SK-N-SH treated with all-trans-retinoic acid at 6 μM for 48 hours (cell line): ENCODE data around the gene NRXN2.

ENCODE experiments used
- ATAC-seq: fragments of 200-7000 bp; cut with Tn5 transposase; 3 replicates; pipeline ENCODE4 v1.9.1; 2020; ENCODE audit warnings: mild to moderate bottlenecking, moderate library complexity
- CSDC2 ChIP-seq: fragments of 250-450 bp; sonication (Bioruptor Pico); IDR thresholded peaks from 2 replicates; pipeline ENCODE4 v1.5.0; 2020; ENCODE audit warnings: mild to moderate bottlenecking, moderate library complexity
- ESRRG ChIP-seq: fragments of 250-450 bp; sonication (Bioruptor Pico); IDR thresholded peaks from 2 replicates; pipeline ENCODE4 v1.6.1; 2021; ENCODE audit warnings: mild to moderate bottlenecking
- GLIS3 ChIP-seq: fragments of 250-450 bp; sonication (Bioruptor Pico); IDR thresholded peaks from 2 replicates; pipeline ENCODE4 v1.5.0; 2020; ENCODE audit warnings: mild to moderate bottlenecking, moderate library complexity
- ISL1 ChIP-seq: fragments of 250-450 bp; sonication (Bioruptor Pico); IDR thresholded peaks from 2 replicates; pipeline ENCODE4 v2.1.2; 2022; ENCODE audit warnings: mild to moderate bottlenecking, moderate library complexity
- OSR1 ChIP-seq: fragments of 250-450 bp; sonication (Bioruptor Pico); IDR thresholded peaks from 2 replicates; pipeline ENCODE4 v1.8.0; 2022; ENCODE audit warnings: moderate library complexity, mild to moderate bottlenecking, inconsistent platforms
- PPARA ChIP-seq: fragments of 250-450 bp; sonication (Bioruptor Pico); IDR thresholded peaks from 2 replicates; pipeline ENCODE4 v1.5.0; 2020; ENCODE audit warnings: mild to moderate bottlenecking, borderline replicate concordance
- RARB ChIP-seq: fragments of 250-450 bp; sonication (Bioruptor Pico); IDR thresholded peaks from 2 replicates; pipeline ENCODE4 v1.8.0; 2021; ENCODE audit warnings: mild to moderate bottlenecking, moderate library complexity
- SNAI2 ChIP-seq: fragments of 250-450 bp; sonication (Bioruptor Pico); IDR thresholded peaks from 2 replicates; pipeline ENCODE4 v1.5.0; 2020; ENCODE audit warnings: mild to moderate bottlenecking, moderate library complexity
- TCF4 ChIP-seq: fragments of 250-450 bp; sonication (Bioruptor Pico); IDR thresholded peaks from 2 replicates; pipeline ENCODE4 v1.8.0; 2021; ENCODE audit warnings: mild to moderate bottlenecking, moderate library complexity, borderline replicate concordance
- ZC3H10 ChIP-seq: fragments of 250-450 bp; sonication (Bioruptor Pico); IDR thresholded peaks from 2 replicates; pipeline ENCODE4 v1.5.1; 2021; ENCODE audit warnings: mild to moderate bottlenecking, moderate library complexity
- ZFP3 ChIP-seq: fragments of 250-450 bp; sonication (Bioruptor Pico); IDR thresholded peaks from 2 replicates; pipeline ENCODE4 v1.5.0; 2020; ENCODE audit warnings: mild to moderate bottlenecking, moderate library complexity
- ZFP30 ChIP-seq: fragments of 450-650 bp; formaldehyde crosslinking; IDR thresholded peaks from 2 replicates; pipeline ENCODE4 v1.5.0; 2022; ENCODE audit warnings: mild to moderate bottlenecking, moderate library complexity
- ZNF565 ChIP-seq: fragments of 450-650 bp; formaldehyde crosslinking; conservative IDR thresholded peaks from 2 replicates; pipeline ENCODE4 v1.5.0; 2020; ENCODE audit warnings: low read depth, mild to moderate bottlenecking, moderate library complexity
- ZNF70 ChIP-seq: fragments of 450-650 bp; formaldehyde crosslinking; IDR thresholded peaks from 2 replicates; pipeline ENCODE4 v1.5.0; 2020; ENCODE audit warnings: mild to moderate bottlenecking, moderate library complexity
- ZNF8 ChIP-seq: fragments of 450-650 bp; formaldehyde crosslinking; IDR thresholded peaks from 2 replicates; pipeline ENCODE4 v1.5.0; 2020; ENCODE audit warnings: mild to moderate bottlenecking, moderate library complexity
- TF ChIP-seq, protein P1 (sequence below): fragments of 250-450 bp; sonication (Bioruptor Pico); IDR thresholded peaks from 2 replicates; pipeline ENCODE4 v1.5.1; 2020; ENCODE audit warnings: low read depth, mild to moderate bottlenecking, moderate library complexity
- TF ChIP-seq, protein P2 (sequence below): fragments of 250-450 bp; sonication (Bioruptor Pico); IDR thresholded peaks from 2 replicates; pipeline ENCODE4 v1.5.0; 2020; ENCODE audit warnings: mild to moderate bottlenecking, moderate library complexity
- TF ChIP-seq, protein P3 (sequence below): fragments of 250-450 bp; sonication (Bioruptor Pico); IDR thresholded peaks from 2 replicates; pipeline ENCODE4 v1.8.0; 2021; ENCODE audit warnings: low read depth, mild to moderate bottlenecking, moderate library complexity, borderline replicate concordance
- TF ChIP-seq, protein P4 (sequence below): fragments of 250-450 bp; sonication (Bioruptor Pico); IDR thresholded peaks from 2 replicates; pipeline ENCODE4 v1.8.0; 2020; ENCODE audit warnings: mild to moderate bottlenecking, moderate library complexity, borderline replicate concordance

Gene NRXN2

DNA sequence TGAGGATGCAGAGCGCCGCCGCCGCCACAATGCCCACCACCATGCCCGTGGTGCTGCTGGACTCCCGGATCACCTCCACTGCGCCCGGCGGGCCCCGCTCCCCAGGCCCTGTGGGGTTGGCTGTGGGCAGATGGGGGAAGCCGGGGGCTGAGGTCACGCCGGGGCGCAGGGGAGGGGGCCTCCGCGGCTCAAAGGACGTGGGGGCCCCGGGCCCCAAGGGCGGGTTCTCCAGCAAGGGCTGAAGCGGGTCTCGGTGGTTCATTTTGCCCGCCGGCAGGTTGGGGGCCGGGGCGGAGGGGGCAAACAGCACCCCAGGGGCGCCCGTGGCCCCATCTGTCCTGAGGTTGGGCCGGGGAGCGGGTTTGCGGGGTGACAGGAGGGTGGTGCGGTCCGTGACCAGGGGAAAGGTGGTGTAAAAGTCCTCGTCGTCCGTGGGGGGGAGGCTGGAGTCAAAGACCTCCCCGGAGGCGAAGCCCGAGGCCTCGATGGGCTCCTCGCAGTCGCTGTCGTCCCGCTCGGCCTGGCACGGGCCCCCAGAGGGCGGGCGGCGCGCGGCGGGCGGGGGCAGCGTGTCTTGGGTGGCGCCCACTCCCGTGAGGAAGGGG lies 115.5 kb downstream of the NRXN2 start:
- ATAC-seq, result no peak

DNA sequence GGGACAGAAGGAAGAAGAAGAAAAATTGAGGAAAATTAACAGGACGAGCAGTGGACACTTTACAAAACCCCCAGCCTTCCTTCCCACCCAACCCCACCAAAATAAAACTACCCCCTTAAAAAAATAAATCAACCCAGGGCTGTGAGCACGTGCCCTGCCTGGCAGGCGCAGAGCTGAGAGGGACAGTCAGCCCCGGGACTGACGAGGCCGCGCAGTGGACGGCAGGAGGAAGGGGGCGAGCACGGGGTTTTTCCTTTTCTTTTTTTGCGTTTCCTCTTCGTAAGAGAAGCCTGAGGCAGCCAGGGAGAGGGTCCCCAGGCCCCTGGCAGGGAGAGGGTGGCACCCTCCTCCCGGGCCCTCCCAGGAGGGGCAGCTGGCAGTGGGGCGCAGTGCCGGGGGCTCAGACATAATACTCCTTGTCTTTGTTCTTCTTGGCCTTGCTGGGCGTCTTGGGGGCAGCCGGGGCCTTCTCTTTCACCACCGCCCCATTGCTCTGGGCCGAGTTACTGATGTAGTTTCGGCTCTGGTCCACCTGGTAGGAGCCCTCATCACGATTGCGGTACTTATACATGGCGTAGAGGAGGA lies 116.1 kb downstream of the NRXN2 start:
- TF ChIP-seq ESRRG (CRISPR knock-in tag) (no peak), CSDC2 (CRISPR knock-in tag) (no peak), OSR1 (CRISPR knock-in tag) (no peak), ISL1 (no peak), TCF4 (CRISPR knock-in tag) (no peak), GLIS3 (CRISPR knock-in tag) (no peak), ZC3H10 (no peak)
- TF ChIP-seq, protein P1, sequence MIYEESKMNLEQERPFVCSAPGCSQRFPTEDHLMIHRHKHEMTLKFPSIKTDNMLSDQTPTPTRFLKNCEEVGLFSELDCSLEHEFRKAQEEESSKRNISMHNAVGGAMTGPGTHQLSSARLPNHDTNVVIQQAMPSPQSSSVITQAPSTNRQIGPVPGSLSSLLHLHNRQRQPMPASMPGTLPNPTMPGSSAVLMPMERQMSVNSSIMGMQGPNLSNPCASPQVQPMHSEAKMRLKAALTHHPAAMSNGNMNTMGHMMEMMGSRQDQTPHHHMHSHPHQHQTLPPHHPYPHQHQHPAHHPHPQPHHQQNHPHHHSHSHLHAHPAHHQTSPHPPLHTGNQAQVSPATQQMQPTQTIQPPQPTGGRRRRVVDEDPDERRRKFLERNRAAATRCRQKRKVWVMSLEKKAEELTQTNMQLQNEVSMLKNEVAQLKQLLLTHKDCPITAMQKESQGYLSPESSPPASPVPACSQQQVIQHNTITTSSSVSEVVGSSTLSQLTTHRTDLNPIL (CRISPR knock-in tag), result no peak
- no peak for ATAC-seq

More for the DNA sequence above, 115.5 kb downstream of the NRXN2 start:
- no peak for TF ChIP-seq ZNF8 (CRISPR knock-in tag)
- no peak for TF ChIP-seq TCF4 (CRISPR knock-in tag)
- TF ChIP-seq ZC3H10, result no peak
- TF ChIP-seq ESRRG (CRISPR knock-in tag), result no peak
- TF ChIP-seq, protein P2, sequence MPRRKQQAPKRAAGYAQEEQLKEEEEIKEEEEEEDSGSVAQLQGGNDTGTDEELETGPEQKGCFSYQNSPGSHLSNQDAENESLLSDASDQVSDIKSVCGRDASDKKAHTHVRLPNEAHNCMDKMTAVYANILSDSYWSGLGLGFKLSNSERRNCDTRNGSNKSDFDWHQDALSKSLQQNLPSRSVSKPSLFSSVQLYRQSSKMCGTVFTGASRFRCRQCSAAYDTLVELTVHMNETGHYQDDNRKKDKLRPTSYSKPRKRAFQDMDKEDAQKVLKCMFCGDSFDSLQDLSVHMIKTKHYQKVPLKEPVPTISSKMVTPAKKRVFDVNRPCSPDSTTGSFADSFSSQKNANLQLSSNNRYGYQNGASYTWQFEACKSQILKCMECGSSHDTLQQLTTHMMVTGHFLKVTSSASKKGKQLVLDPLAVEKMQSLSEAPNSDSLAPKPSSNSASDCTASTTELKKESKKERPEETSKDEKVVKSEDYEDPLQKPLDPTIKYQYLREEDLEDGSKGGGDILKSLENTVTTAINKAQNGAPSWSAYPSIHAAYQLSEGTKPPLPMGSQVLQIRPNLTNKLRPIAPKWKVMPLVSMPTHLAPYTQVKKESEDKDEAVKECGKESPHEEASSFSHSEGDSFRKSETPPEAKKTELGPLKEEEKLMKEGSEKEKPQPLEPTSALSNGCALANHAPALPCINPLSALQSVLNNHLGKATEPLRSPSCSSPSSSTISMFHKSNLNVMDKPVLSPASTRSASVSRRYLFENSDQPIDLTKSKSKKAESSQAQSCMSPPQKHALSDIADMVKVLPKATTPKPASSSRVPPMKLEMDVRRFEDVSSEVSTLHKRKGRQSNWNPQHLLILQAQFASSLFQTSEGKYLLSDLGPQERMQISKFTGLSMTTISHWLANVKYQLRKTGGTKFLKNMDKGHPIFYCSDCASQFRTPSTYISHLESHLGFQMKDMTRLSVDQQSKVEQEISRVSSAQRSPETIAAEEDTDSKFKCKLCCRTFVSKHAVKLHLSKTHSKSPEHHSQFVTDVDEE, result no peak
- TF ChIP-seq, protein P3, sequence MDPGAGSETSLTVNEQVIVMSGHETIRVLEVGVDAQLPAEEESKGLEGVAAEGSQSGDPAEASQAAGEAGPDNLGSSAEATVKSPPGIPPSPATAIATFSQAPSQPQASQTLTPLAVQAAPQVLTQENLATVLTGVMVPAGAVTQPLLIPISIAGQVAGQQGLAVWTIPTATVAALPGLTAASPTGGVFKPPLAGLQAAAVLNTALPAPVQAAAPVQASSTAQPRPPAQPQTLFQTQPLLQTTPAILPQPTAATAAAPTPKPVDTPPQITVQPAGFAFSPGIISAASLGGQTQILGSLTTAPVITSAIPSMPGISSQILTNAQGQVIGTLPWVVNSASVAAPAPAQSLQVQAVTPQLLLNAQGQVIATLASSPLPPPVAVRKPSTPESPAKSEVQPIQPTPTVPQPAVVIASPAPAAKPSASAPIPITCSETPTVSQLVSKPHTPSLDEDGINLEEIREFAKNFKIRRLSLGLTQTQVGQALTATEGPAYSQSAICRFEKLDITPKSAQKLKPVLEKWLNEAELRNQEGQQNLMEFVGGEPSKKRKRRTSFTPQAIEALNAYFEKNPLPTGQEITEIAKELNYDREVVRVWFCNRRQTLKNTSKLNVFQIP (CRISPR knock-in tag), result no peak
- no peak for TF ChIP-seq ISL1
- TF ChIP-seq SNAI2 (CRISPR knock-in tag), result no peak
- TF ChIP-seq, protein P1 (CRISPR knock-in tag), result no peak
- TF ChIP-seq OSR1 (CRISPR knock-in tag), result no peak
- TF ChIP-seq ZFP30 (CRISPR knock-in tag), result no peak
- no peak for TF ChIP-seq ZNF70 (CRISPR knock-in tag)
- TF ChIP-seq ZFP3 (CRISPR knock-in tag), result no peak
- no peak for TF ChIP-seq PPARA (CRISPR knock-in tag)
- TF ChIP-seq GLIS3 (CRISPR knock-in tag), result no peak
- no peak for TF ChIP-seq CSDC2 (CRISPR knock-in tag)
- TF ChIP-seq ZNF565 (CRISPR knock-in tag), result no peak

DNA sequence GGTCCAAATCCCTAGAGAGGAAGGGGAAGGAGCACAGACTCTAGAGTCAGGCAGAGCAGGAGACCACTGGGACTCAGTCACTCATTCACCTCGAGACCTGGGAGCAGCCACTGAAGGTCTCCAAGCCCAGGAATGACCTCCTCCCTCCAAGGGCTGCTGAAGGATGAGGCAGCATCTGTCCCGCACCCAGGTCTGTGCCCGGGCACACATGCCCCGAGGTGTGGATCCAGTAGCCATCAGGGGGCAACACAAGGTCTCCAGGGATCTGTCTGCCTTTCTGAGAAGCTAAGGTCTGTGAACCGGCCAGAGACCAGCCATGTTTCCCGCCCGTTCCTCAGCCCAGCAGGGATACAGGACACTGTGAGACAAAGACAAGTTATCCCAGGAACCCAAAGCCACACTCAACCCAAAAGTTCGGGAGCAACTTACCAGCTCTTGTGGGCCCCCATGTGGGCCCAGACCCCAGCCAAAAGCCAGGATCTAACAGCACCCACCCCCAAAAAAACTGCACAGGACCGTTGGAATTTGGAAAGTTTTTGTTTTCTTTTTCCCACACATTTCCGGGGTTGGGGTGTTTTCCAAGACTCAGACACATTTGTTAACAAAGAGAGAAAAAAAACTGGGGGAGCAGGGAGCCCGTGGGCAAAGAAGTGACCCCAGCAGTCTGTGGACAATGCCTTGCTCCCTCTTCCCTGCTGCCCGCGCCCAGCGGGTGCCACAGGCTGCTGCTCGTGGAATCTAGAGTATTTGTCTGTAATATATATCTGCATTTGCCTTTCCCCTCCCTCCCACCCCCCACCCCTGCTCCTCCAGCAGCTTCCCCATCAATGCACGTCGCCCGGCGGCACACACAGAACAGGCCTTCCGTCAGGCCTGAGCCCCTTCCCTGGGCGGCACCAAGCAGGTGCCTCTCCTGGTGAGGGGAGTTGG lies 117.1 kb downstream of the NRXN2 start:
- ATAC-seq, result no peak
- TF ChIP-seq, protein P4, sequence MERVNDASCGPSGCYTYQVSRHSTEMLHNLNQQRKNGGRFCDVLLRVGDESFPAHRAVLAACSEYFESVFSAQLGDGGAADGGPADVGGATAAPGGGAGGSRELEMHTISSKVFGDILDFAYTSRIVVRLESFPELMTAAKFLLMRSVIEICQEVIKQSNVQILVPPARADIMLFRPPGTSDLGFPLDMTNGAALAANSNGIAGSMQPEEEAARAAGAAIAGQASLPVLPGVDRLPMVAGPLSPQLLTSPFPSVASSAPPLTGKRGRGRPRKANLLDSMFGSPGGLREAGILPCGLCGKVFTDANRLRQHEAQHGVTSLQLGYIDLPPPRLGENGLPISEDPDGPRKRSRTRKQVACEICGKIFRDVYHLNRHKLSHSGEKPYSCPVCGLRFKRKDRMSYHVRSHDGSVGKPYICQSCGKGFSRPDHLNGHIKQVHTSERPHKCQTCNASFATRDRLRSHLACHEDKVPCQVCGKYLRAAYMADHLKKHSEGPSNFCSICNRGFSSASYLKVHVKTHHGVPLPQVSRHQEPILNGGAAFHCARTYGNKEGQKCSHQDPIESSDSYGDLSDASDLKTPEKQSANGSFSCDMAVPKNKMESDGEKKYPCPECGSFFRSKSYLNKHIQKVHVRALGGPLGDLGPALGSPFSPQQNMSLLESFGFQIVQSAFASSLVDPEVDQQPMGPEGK (CRISPR knock-in tag), result no peak
- TF ChIP-seq RARB, result no peak
- no peak for TF ChIP-seq ESRRG (CRISPR knock-in tag)
- no peak for TF ChIP-seq ZFP30 (CRISPR knock-in tag)
- TF ChIP-seq, protein P3 (CRISPR knock-in tag), result no peak
- TF ChIP-seq PPARA (CRISPR knock-in tag), result no peak
